HCT116 (cell line): ENCODE data around the gene CORO7.

Experiments used
- CTCF ChIP-seq, 3 experiments: fragments of 200-600 bp in 1 of 3; sonication (generic) in 1 of 3; IDR thresholded peaks in 2 of 3; conservative IDR thresholded peaks in 1 of 3; 2 replicates each; pipeline ENCODE4 v1.5.1; 2012 to 2017; ENCODE audit warnings: low read depth in 2 of 3, low read length in 2 of 3, antibody characterized with exemption in 1 of 3, borderline replicate concordance in 1 of 3, control low read depth in 1 of 3, mild to moderate bottlenecking in 1 of 3, mixed read lengths in 1 of 3, mixed run types in 1 of 3, moderate library complexity in 1 of 3; ENCODE audit not compliant: insufficient read depth in 1 of 3
- POLR2A ChIP-seq: IDR thresholded peaks from 2 replicates; pipeline ENCODE4 v1.7.0; 2011; ENCODE audit warnings: borderline replicate concordance; ENCODE audit not compliant: insufficient read depth, insufficient read length; ENCODE audit errors: extremely low read depth
- POLR2AphosphoS5 ChIP-seq: IDR thresholded peaks from 2 replicates; pipeline ENCODE4 v1.6.1; 2011; ENCODE audit warnings: mild to moderate bottlenecking, low read depth, low read length, moderate library complexity

GRCh38 chr16:4356820-4357219, 59.6 kb downstream of the CORO7 start:
- TF ChIP-seq POLR2A (no peak), POLR2AphosphoS5 (no peak), CTCF (IDR thresholded peaks at IDR 0.05 in 2 of 3, conservative IDR thresholded peaks at IDR 0.05 in 1 of 3; ENCODE audit: borderline replicate concordance in 1 of 3, insufficient read depth in 1 of 3, low read depth in 2 of 3, low read length in 2 of 3) (no peak)
